ENCODE measurements around the gene FBL. TPM values are rescaled to one million over a fixed set of nuclear protein-coding genes. Genes with fewer than 3 reads are reported as not detected.
"Not testable (repeated sequence)": the region's sequence is repeated elsewhere in the genome, so short reads cannot be mapped to it uniquely, and the experiment has no call there.

The FBL gene
- total RNA-seq, 1 donor from 2014 or later, result 63.1 TPM

- H3K36me3 ChIP-seq; H3K27ac ChIP-seq (replicated peaks); H3K4me3 ChIP-seq; intact Hi-C loops (cut with micrococcal nuclease); H3K9me3 ChIP-seq (replicated peaks); H3K4me1 ChIP-seq; DNase-seq: not testable (repeated sequence)
- peaks cover 10% of the 10 kb centered on the region for H3K27me3 ChIP-seq (ENCODE audit: low read depth)
Measured at GRCh38 chr19:39885821-39886554, 39.8 kb upstream of the FBL start.

DNA sequence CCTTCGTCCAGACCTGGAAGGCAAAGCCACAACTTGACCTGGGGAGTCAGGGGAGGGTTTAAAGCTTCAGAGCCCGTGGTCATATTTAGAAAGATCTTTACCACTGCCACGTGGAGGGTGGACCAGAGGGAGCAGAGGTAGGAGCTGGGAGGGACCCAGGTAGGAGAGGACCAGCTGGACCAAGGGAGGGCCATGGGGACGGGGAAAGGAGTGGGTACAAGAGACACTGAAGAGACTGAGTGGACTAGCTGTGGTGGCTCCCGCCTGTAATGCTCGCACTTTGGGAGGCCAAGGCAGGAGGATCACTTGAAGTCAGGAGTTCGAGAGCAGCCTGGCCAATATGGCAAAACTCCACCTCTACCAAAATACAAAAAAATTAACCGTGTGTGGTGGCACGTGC lies 38.5 kb upstream of the FBL start:
- H3K27ac ChIP-seq (replicated peaks); H3K4me1 ChIP-seq; intact Hi-C loops (cut with micrococcal nuclease); H3K27me3 ChIP-seq (ENCODE audit: low read depth); H3K9me3 ChIP-seq (replicated peaks); DNase-seq; H3K36me3 ChIP-seq; H3K4me3 ChIP-seq: not testable (repeated sequence)

GRCh38 chr19:39882645-39883044 lies 36.5 kb upstream of the FBL start:
- intact Hi-C loops (cut with micrococcal nuclease); H3K9me3 ChIP-seq (replicated peaks); H3K4me1 ChIP-seq; H3K36me3 ChIP-seq; H3K4me3 ChIP-seq; H3K27ac ChIP-seq (replicated peaks); DNase-seq: not testable (repeated sequence)
- peaks cover 17% of the 10 kb centered on the region for H3K27me3 ChIP-seq (ENCODE audit: low read depth)

DNA sequence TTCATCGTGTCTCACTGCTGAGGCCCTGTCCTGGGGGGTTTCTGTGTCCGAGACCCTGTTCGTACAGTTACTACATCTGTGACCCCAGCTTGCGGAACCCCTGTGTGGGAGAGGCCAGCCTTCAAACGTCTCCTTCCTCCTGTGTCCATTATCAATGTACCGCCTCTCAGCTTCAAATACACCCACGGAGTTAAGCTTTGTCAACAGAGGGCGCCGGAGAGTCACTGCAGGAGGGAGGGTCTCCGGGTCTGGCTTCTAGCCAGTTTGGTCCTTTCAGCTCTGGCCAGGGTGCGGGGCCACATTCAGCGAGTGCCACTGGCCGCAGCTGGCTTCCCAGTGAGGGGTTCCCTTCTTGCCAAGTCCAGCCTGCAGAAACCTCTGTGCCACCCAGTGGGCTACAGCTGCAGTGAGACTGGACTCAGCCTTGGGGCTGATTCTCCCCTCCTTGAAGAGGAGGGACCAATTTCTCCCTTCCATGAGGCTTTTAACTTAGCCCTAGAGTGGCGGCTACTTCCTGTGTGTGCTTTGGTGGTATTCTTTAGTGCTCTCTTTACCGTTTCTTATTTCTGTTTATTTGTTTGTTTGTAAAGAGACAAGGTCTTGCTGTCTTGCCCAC lies 35.4 kb upstream of the FBL start:
- intact Hi-C loops (cut with micrococcal nuclease); H3K36me3 ChIP-seq; DNase-seq; H3K27ac ChIP-seq (replicated peaks); H3K4me3 ChIP-seq; H3K4me1 ChIP-seq; H3K9me3 ChIP-seq (replicated peaks): not testable (repeated sequence)
- peaks cover 17% of the 10 kb centered on the region for H3K27me3 ChIP-seq (ENCODE audit: low read depth)

DNA sequence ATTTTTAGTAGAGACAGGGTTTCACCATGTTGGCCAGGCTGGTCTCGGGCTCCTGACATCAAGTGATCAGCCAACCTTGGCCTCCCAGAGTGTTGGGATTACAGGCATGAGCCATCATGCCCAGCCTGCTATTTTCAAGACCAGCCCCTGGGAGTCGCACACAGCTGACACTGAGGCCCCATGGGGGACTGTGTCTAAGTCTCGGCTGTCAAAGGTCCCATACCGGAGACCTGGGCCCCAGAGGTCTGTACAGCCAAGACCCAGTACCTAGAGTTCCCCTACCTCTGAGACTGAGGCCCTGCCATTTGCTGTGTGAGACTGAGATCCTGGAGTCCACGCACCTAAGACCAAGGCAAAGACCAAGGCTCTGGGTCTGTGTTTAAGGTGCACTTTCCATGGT lies 34.1 kb upstream of the FBL start:
- H3K27ac ChIP-seq (replicated peaks); intact Hi-C loops (cut with micrococcal nuclease); H3K9me3 ChIP-seq (replicated peaks); DNase-seq; H3K4me1 ChIP-seq; H3K36me3 ChIP-seq; H3K4me3 ChIP-seq: not testable (repeated sequence)
- peaks cover 27% of the 10 kb centered on the region for H3K27me3 ChIP-seq (ENCODE audit: low read depth)

GRCh38 chr19:39879796-39880195 lies 33.6 kb upstream of the FBL start:
- H3K9me3 ChIP-seq (replicated peaks); H3K4me1 ChIP-seq; DNase-seq; H3K36me3 ChIP-seq; H3K27ac ChIP-seq (replicated peaks); intact Hi-C loops (cut with micrococcal nuclease); H3K4me3 ChIP-seq: not testable (repeated sequence)
- H3K27me3 ChIP-seq (ENCODE audit: low read depth), result peaks cover 29% of the 10 kb centered on the region

- H3K4me1 ChIP-seq; H3K27ac ChIP-seq (replicated peaks); H3K9me3 ChIP-seq (replicated peaks); H3K36me3 ChIP-seq; DNase-seq; intact Hi-C loops (cut with micrococcal nuclease); H3K4me3 ChIP-seq: not testable (repeated sequence)
- peaks cover 29% of the 10 kb centered on the region for H3K27me3 ChIP-seq (ENCODE audit: low read depth)
Measured at GRCh38 chr19:39878866-39879265, 32.7 kb upstream of the FBL start.

DNA sequence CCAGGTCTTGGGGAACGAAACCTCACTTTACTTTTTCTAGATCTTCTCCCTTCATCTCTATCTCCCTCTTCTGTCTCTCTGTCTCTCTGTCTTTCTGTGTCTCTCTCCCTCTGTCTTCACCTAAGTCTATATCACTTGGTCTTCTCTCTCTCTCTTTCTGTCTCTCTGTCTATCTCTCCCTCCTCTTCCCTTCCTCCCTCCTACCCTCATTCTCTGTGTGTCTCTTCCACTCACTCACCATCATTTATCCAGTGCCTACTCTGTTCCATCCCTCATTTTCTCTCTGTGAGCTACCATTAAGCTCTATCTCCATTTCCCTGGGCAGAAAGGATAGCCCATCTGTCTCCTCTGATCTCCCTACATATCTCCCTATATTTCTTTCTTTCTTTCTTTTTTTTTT lies 32.2 kb upstream of the FBL start:
- TF ChIP-seq CTCF (IDR thresholded peaks at IDR 0.05; ENCODE audit: borderline replicate concordance), result no peak
- Histone ChIP-seq H3K4me1 (no peaks in the 10 kb centered on the region), H3K27me3 (ENCODE audit: low read depth) (peaks cover 29% of the 10 kb centered on the region), H3K36me3 (no peaks in the 10 kb centered on the region), H3K4me3 (no peak overlapping the region), H3K27ac (replicated peaks) (no peak overlapping the region), H3K9me3 (replicated peaks) (no peaks in the 10 kb centered on the region)
- DNase-seq, result no peak
- intact Hi-C loops (cut with micrococcal nuclease), result no loop called here

DNA sequence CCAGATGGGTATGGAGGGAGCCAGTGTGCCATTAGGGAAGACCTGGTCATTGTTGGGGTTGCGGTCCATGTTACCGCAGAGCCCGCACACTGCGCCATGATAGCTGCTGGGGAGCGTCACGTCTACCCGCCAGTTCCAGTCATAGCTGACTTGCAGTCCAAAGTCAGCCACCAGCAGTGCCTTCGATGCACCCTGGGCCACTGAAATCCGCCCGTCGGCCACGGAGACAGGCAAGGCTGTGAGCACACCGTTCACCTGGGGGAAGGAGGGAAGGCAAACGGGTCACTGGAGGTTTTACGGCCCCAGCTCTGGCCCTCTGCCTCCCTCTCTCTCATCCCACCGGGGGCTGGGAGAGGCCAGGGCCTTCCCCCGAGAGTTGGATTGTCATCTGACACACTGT lies 31.8 kb upstream of the FBL start:
- peaks cover 29% of the 10 kb centered on the region for H3K27me3 ChIP-seq (ENCODE audit: low read depth)
- H3K9me3 ChIP-seq (replicated peaks); intact Hi-C loops (cut with micrococcal nuclease); H3K27ac ChIP-seq (replicated peaks); DNase-seq; H3K4me3 ChIP-seq; H3K36me3 ChIP-seq; H3K4me1 ChIP-seq: not testable (repeated sequence)

DNA sequence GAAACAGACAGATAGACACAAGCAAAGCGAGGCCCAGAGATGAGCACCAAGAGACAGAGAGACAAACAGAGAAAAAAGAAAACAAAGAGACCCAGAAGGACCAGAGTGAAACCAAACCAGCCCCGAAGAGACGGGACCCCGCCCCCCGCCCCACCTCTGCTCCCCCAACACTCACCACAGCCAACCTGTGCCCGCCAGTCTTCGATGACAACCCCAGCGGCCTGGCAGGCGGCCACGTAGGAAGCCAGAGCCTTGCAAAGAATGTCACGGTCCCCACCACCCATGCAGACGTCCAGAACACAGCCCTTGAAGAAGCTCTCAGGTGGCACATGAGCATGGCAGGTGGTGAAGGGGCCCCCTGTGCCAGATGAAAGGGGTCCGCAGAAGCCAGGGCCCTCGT lies 31.3 kb upstream of the FBL start:
- H3K27me3 ChIP-seq (ENCODE audit: low read depth), result peaks cover 29% of the 10 kb centered on the region
- H3K4me3 ChIP-seq; H3K4me1 ChIP-seq; DNase-seq; H3K9me3 ChIP-seq (replicated peaks); H3K36me3 ChIP-seq; H3K27ac ChIP-seq (replicated peaks); intact Hi-C loops (cut with micrococcal nuclease): not testable (repeated sequence)

DNA sequence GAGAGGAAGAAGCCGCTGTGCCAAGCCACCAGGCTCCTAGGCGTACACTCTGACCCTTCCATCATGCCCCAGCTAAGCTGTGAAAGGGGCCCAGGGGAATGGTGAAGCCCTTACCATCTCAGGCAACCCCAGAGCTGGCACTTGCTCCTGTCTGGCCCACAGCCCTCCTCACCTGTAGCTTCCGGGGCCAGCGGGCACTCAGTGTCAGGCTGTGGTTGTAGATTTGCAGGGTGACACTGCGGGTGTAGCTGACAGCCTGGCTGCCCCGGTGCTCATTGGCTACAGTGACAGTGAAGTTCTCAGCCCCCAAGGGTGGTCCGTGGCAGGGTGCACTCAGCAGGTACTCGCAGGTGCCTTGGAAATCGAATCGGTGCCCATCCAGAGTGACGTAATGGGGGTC lies 30.3 kb upstream of the FBL start:
- H3K36me3 ChIP-seq; intact Hi-C loops (cut with micrococcal nuclease); DNase-seq; H3K4me3 ChIP-seq; H3K27ac ChIP-seq (replicated peaks); H3K9me3 ChIP-seq (replicated peaks); H3K4me1 ChIP-seq: not testable (repeated sequence)
- peaks cover 29% of the 10 kb centered on the region for H3K27me3 ChIP-seq (ENCODE audit: low read depth)

GRCh38 chr19:39875401-39875864 lies 29.3 kb upstream of the FBL start:
- H3K27me3 ChIP-seq (ENCODE audit: low read depth), result peaks cover 29% of the 10 kb centered on the region
- H3K9me3 ChIP-seq (replicated peaks); DNase-seq; H3K36me3 ChIP-seq; H3K4me3 ChIP-seq; intact Hi-C loops (cut with micrococcal nuclease); H3K4me1 ChIP-seq; H3K27ac ChIP-seq (replicated peaks): not testable (repeated sequence)

Measured in left ventricle myocardium inferior (tissue), 1 donor.